Measurements from ENCODE around the gene FAM24A. TPM values are rescaled to one million over a fixed set of nuclear protein-coding genes. Genes with fewer than 3 reads are reported as not detected.
"Not testable (repeated sequence)": the region's sequence is repeated elsewhere in the genome, so short reads cannot be mapped to it uniquely, and the experiment has no call there.

FAM24A gene
- polyA plus RNA-seq, 1 donor (not counting 4 experiments of a cell fraction or from before 2014, with no cell fraction given) = not detected

- H3K9me1 ChIP-seq (ENCODE audit: control insufficient read depth, extremely low read depth, insufficient read depth, low read length) = no peaks in the 10 kb centered on the region
- no peaks in the 10 kb centered on the region for H3K9me3 ChIP-seq (ENCODE audit: control insufficient read depth, low read depth, low read length)
- H3K27ac ChIP-seq (ENCODE audit: control insufficient read depth, insufficient read depth, low read length) = no peak overlapping the region
- no peaks in the 10 kb centered on the region for H3K27me3 ChIP-seq (ENCODE audit: control insufficient read depth, extremely low read depth, insufficient read depth, low read length)
- H3K4me3 ChIP-seq (ENCODE audit: control insufficient read depth in 2 of 3, extremely low read depth in 1 of 3, insufficient read depth in 2 of 3, low read depth in 1 of 3, low read length in 3 of 3) = no peak overlapping the region
- TF ChIP-seq CTCF (optimal IDR thresholded peaks at IDR 0.05 in 1 of 3, IDR thresholded peaks at IDR 0.05 in 1 of 3, conservative IDR thresholded peaks at IDR 0.05 in 1 of 3; ENCODE audit: extremely low read depth in 1 of 3, insufficient read depth in 2 of 3, low read length in 3 of 3) (no peak), EZH2 (IDR thresholded peaks at IDR 0.05; ENCODE audit: low read length) (no peak)
- no peaks in the 10 kb centered on the region for H3K36me3 ChIP-seq (ENCODE audit: control insufficient read depth in 2 of 2, extremely low read depth in 1 of 2, insufficient read depth in 2 of 2, low read length in 2 of 2)
- H3K4me1 ChIP-seq (ENCODE audit: control insufficient read depth, extremely low read depth, insufficient read depth, low read length) = peaks cover 40% of the 10 kb centered on the region
- H4K20me1 ChIP-seq (ENCODE audit: control insufficient read depth, extremely low read depth, insufficient read depth, low read length) = no peaks in the 10 kb centered on the region
- DNase-seq (ENCODE audit: low read depth, low spot score) (no peak), FAIRE-seq (peak; percentile 74)
- peaks cover 19% of the 10 kb centered on the region for H3K79me2 ChIP-seq (ENCODE audit: control insufficient read depth, insufficient read depth, low read length)
- no peak overlapping the region for H2AFZ ChIP-seq (ENCODE audit: control insufficient read depth, low read length)
- dilution Hi-C loops (cut with MboI; ENCODE audit: extremely low pct_ligation_motif_present, low sequenced_read_pairs) = no loop called here
- no peak overlapping the region for H3K4me2 ChIP-seq (ENCODE audit: control insufficient read depth, extremely low read depth, insufficient read depth, low read depth, low read length)
- H3K9ac ChIP-seq (ENCODE audit: control insufficient read depth, extremely low read depth, insufficient read depth, low read length) = no peak overlapping the region
Observed at GRCh38 chr10:122864901-122865300, 45.5 kb upstream of the FAM24A start.

- H2AFZ ChIP-seq (ENCODE audit: control insufficient read depth, low read length); H3K9me1 ChIP-seq (ENCODE audit: control insufficient read depth, extremely low read depth, insufficient read depth, low read length); H3K27me3 ChIP-seq (ENCODE audit: control insufficient read depth, extremely low read depth, insufficient read depth, low read length); H3K4me2 ChIP-seq (ENCODE audit: control insufficient read depth, extremely low read depth, insufficient read depth, low read depth, low read length); H3K27ac ChIP-seq (ENCODE audit: control insufficient read depth, insufficient read depth, low read length); H3K9me3 ChIP-seq (ENCODE audit: control insufficient read depth, low read depth, low read length); H3K9ac ChIP-seq (ENCODE audit: control insufficient read depth, extremely low read depth, insufficient read depth, low read length); H4K20me1 ChIP-seq (ENCODE audit: control insufficient read depth, extremely low read depth, insufficient read depth, low read length); H3K4me3 ChIP-seq (ENCODE audit: control insufficient read depth in 2 of 3, extremely low read depth in 1 of 3, insufficient read depth in 2 of 3, low read depth in 1 of 3, low read length in 3 of 3); H3K36me3 ChIP-seq (ENCODE audit: control insufficient read depth in 2 of 2, extremely low read depth in 1 of 2, insufficient read depth in 2 of 2, low read length in 2 of 2); FAIRE-seq; DNase-seq (ENCODE audit: low read depth, low spot score); dilution Hi-C loops (cut with MboI; ENCODE audit: extremely low pct_ligation_motif_present, low sequenced_read_pairs): not testable (repeated sequence)
- peaks cover 19% of the 10 kb centered on the region for H3K79me2 ChIP-seq (ENCODE audit: control insufficient read depth, insufficient read depth, low read length)
- peaks cover 26% of the 10 kb centered on the region for H3K4me1 ChIP-seq (ENCODE audit: control insufficient read depth, extremely low read depth, insufficient read depth, low read length)
Observed at GRCh38 chr10:122866757-122867482, 43.5 kb upstream of the FAM24A start.

GRCh38 chr10:122868768-122869167, 41.6 kb upstream of the FAM24A start:
- H3K36me3 ChIP-seq (ENCODE audit: control insufficient read depth in 2 of 2, extremely low read depth in 1 of 2, insufficient read depth in 2 of 2, low read length in 2 of 2); H3K4me3 ChIP-seq (ENCODE audit: control insufficient read depth in 2 of 3, extremely low read depth in 1 of 3, insufficient read depth in 2 of 3, low read depth in 1 of 3, low read length in 3 of 3); H3K27ac ChIP-seq (ENCODE audit: control insufficient read depth, insufficient read depth, low read length); dilution Hi-C loops (cut with MboI; ENCODE audit: extremely low pct_ligation_motif_present, low sequenced_read_pairs); FAIRE-seq; H3K9me3 ChIP-seq (ENCODE audit: control insufficient read depth, low read depth, low read length); H3K9me1 ChIP-seq (ENCODE audit: control insufficient read depth, extremely low read depth, insufficient read depth, low read length); H4K20me1 ChIP-seq (ENCODE audit: control insufficient read depth, extremely low read depth, insufficient read depth, low read length); H3K4me1 ChIP-seq (ENCODE audit: control insufficient read depth, extremely low read depth, insufficient read depth, low read length); H2AFZ ChIP-seq (ENCODE audit: control insufficient read depth, low read length); H3K9ac ChIP-seq (ENCODE audit: control insufficient read depth, extremely low read depth, insufficient read depth, low read length); H3K4me2 ChIP-seq (ENCODE audit: control insufficient read depth, extremely low read depth, insufficient read depth, low read depth, low read length); H3K27me3 ChIP-seq (ENCODE audit: control insufficient read depth, extremely low read depth, insufficient read depth, low read length); DNase-seq (ENCODE audit: low read depth, low spot score): not testable (repeated sequence)
- H3K79me2 ChIP-seq (ENCODE audit: control insufficient read depth, insufficient read depth, low read length) = peaks cover 18% of the 10 kb centered on the region

GRCh38 chr10:122871947-122872346, 38.5 kb upstream of the FAM24A start:
- H3K27me3 ChIP-seq (ENCODE audit: control insufficient read depth, extremely low read depth, insufficient read depth, low read length); H3K9ac ChIP-seq (ENCODE audit: control insufficient read depth, extremely low read depth, insufficient read depth, low read length); H4K20me1 ChIP-seq (ENCODE audit: control insufficient read depth, extremely low read depth, insufficient read depth, low read length); H3K9me3 ChIP-seq (ENCODE audit: control insufficient read depth, low read depth, low read length); H3K27ac ChIP-seq (ENCODE audit: control insufficient read depth, insufficient read depth, low read length); H3K9me1 ChIP-seq (ENCODE audit: control insufficient read depth, extremely low read depth, insufficient read depth, low read length); H3K4me3 ChIP-seq (ENCODE audit: control insufficient read depth in 2 of 3, extremely low read depth in 1 of 3, insufficient read depth in 2 of 3, low read depth in 1 of 3, low read length in 3 of 3); DNase-seq (ENCODE audit: low read depth, low spot score); H3K4me1 ChIP-seq (ENCODE audit: control insufficient read depth, extremely low read depth, insufficient read depth, low read length); H3K4me2 ChIP-seq (ENCODE audit: control insufficient read depth, extremely low read depth, insufficient read depth, low read depth, low read length); H3K36me3 ChIP-seq (ENCODE audit: control insufficient read depth in 2 of 2, extremely low read depth in 1 of 2, insufficient read depth in 2 of 2, low read length in 2 of 2); FAIRE-seq; dilution Hi-C loops (cut with MboI; ENCODE audit: extremely low pct_ligation_motif_present, low sequenced_read_pairs); H2AFZ ChIP-seq (ENCODE audit: control insufficient read depth, low read length): not testable (repeated sequence)
- H3K79me2 ChIP-seq (ENCODE audit: control insufficient read depth, insufficient read depth, low read length) = peaks cover 38% of the 10 kb centered on the region
